Activated CD4-positive, CD25-positive, alpha-beta regulatory T cell (primary cell): ENCODE results near the gene KIAA0513.
"Not testable (repeated sequence)": the region's sequence is repeated elsewhere in the genome, so short reads cannot be mapped to it uniquely, and the experiment has no call there.

Source experiments
- DNase-seq, 4 experiments: peaks; one replicate each; lab custom pipeline; 2025; lab: John Stamatoyannopoulos, UW

KIAA0513 gene

DNA sequence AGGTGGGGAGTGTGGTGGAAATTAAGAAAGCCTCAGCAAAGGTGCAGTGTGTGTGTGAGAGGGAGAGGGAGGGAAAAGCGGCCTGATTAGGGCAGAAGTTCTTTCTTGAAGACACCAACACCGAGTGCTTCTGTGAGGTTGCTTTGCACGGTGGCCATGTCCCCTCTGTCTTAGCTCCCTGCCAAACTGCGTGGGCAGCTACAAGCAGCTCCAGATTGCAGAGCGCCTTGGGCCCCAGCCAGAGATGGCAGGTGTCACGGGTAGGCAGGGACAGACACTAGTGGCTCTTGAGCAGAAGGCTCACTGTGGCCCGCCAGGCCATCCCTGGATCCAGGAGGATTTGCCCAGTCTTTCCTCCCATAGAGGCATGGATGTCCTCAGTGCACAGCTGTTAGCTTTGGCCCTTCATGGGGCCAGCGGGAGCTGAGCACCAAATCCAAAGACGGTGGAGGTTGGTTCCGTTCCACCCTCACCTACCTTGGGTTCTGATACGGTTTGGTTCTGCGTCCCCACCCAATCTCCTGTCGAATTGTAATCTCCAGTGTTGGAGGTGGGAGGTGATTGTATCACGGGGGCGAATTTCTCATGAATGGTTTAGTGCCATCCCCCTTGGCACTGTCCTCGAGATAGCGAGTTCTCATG lies 21.4 kb downstream of the KIAA0513 start:
- no peak for DNase-seq

DNA sequence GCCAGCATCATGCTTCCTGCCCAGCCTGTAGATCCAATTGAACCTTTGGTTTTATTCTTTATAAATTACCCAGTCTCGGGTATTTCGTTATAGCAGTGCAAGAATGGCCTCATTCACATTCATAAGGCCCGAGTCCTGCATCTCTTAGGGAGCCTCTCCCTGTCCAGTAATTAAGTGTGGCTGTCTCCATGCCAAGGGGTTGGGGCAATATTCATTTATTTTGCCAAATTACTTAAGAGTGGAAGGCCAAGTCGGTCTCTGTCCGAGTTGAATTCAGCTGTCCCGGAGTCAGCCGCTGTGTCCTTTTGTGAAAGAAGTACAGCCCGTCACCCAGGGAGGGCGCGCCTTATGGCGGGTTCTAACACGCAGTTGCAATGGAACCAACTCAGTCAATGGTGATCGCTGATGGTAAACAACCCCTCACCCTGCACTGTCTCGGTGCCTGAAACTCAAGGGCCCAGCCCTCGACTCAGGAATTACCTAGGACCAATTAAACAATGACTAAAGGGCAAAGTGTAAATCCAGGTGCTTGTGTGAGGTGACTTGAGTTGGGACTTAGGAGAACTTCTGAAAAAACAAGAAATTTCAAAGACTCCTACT lies 22.2 kb downstream of the KIAA0513 start:
- no peak for DNase-seq

DNA sequence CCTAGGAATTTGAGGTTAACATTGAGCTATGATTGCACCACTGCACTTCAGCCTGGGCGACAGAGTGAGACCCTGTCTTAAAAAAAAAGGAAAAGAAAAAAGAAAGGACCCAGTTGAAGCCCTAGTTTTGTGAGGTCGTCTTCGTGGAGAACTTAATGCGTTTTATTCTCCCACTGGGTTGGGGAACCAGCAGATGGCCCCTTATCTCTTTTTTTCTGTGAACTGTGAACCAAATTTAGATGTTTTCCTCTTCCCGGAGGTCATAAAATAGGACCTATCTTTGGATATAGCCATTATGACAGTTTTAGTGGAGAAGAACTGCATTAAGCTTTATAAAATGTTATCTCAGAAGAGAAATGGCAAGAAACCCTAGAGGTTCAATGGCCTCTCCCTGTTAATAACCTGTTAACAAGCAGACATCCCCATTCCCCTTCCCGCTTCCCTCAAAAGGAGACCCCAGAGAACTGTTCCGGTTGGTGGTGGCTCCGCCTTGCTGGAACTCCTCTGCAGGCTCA lies 23.5 kb downstream of the KIAA0513 start:
- no peak for DNase-seq

DNA sequence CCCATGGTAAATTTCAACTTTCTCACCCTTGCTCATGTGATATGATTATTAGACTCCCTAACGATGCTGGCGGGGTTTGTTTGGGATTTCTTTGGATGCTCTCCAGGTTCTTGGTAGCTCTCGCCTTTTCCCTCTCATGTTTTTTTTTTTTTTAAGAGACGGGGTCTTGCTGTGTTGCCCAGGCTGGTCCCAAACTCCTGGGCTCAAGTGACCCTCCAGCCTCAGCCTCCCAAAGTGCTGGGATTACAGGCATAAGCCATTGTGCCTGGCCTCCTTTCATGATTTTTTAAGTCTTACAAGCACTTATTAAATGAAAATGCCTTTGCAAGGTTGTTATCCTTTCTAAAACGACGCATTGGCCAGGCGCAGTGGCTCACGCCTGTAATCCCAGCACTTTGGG lies 24.1 kb downstream of the KIAA0513 start:
- DNase-seq, result no peak

DNA sequence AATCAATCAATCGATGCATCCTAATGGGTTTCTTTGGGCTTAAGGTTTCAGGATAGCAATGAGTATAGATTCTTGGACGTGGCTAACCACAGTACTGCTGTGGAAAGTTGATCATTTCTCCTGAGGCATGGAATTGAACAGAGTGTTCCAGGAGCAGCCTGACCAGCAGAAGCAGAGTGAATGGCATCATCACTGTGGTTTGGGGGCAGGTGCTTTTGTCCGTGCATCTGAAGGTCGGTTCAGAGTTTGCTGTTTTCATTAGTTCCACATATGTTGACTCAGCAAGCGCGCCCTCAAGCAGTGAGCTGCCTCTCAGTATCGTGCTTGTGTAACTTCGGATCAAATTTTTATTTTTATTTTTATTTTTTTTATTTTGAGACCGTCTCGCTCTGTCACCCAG lies 24.9 kb downstream of the KIAA0513 start:
- no peak for DNase-seq

DNA sequence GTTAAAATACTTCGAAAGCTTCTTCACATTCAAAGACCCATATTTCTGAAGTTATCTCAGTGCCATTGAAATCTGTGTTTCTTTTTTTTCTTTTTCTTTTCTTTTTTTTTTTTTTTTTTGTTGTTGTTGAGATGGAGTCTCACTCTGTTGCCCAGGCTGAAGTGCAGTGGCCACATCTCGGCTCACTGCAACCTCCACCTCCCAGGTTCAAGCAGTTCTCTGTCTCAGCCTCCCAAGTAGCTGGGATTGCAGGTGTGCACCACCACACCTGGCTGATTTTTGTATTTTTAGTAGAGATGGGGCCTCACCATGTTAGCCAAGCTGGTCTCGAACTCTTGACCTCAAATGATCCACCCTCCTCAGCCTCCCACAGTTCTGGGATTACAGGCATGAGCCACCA lies 26.7 kb downstream of the KIAA0513 start:
- DNase-seq, result not testable (repeated sequence)

DNA sequence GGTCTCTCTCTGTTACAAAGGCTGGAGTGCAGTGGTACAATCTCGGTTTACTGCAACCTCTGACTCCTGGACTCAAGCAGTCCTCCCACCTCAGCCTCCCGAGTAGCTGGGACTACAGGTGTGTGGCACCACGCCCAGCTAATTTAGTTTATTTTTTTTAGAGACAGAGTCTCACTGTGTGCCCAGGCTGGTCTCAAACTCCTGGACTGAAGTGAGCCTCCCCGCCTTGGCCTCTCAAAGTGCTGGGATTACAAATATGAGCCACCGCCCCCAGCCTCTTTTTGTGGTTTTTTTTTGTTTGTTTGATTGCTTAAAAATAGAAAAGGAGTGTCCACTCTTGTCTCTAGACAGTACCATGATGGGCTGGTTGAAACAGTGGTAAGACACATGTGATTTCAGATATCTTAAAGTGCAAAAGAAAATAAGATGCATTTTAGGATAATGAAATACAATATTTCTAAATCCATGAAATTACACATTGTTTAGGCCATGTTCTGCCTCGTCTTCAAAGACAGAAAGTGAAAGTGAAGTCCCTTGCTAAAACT lies 27.4 kb downstream of the KIAA0513 start:
- DNase-seq, result no peak

GRCh38 chr16:85055493-85056210 lies 28.1 kb downstream of the KIAA0513 start:
- DNase-seq, result peak in 2 of 4 experiments; percentile 9 to 21

DNA sequence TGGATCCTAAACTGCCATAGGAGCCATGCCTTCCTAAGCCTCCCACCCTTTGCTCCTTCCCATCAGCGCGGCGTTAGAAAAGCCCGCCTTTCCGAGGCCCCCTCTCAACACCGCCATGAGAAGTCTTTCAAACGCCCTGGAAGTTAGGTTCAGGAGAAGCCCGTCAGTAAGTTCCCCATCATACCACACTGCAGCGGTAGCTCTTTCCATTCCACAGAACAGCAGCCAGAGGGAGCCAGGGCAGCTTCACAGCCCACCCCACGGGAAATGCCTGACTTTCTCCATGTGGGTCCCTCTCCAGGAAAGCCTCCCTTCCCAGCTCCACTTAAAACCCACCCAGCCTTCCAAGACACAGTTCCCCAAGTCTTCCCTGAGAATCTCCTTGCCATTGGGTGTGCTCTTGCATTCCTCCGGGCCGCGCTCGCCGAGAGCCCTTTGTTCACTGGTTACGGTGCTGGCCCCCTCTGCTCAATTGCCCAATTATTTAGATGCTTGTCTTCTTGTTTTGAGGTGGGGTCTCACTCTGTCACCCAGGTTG lies 28.7 kb downstream of the KIAA0513 start:
- no peak for DNase-seq

GRCh38 chr16:85057212-85057889 lies 29.8 kb downstream of the KIAA0513 start:
- no peak for DNase-seq

DNA sequence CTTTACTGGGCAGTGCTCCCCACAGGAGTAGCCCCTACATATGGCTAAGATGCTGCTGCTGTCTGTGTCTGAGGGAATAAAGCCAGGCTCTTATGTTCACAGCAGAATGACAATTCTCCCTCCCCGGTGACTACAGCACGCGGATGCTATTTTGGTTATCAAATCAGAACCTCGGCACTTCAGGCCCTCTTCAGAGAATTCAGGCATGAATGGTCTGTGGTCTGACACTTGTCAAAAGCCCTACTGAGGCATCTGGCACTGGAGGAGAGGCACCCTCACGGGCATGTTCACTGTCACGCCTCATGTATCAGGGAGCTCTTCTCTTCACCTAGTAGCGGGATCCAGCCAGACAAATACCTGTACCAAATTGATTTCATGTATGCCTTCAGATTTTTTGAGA lies 30.4 kb downstream of the KIAA0513 start:
- no peak for DNase-seq

DNA sequence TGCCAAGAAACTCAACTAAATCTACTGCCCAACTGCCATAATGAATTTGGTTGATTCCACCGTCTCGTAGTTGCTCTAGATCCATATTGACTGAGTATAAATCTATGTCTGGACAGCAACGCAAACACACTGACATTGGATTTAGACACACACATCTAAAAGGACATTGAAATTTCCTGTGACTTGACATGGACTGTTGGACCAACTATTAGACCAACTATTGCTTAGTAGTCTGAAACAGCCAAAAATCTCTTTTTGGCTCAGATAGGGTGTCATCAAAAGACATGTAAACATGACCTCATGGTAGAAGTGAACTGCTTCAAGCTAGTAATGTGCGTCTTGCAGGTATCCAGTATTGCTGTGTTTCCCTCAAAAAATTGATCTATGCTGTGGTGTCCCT lies 31.3 kb downstream of the KIAA0513 start:
- no peak for DNase-seq

- DNase-seq, result no peak
Observed at GRCh38 chr16:85061566-85061965, 34.0 kb downstream of the KIAA0513 start.

DNA sequence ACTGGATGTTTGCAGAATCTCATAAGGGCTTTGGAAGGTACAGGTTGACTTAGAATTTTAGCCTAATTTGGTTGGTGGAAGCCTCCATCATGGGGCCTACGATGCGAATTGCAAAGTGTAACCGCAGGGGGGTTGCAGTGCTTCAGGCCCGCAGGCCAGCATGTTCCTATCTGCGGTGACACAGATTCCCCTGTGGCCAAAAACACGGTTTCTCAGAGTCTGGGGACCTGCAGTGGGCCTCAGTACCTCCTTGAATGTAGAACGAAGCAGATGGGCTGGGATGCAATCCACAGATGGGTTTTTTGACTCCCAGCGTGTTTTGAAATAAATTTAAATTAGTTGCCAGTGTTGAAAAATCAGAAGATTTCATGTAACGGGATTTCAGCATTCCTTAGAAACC lies 34.7 kb downstream of the KIAA0513 start:
- DNase-seq, result no peak

GRCh38 chr16:85062845-85063244 lies 35.2 kb downstream of the KIAA0513 start:
- DNase-seq, result no peak

DNA sequence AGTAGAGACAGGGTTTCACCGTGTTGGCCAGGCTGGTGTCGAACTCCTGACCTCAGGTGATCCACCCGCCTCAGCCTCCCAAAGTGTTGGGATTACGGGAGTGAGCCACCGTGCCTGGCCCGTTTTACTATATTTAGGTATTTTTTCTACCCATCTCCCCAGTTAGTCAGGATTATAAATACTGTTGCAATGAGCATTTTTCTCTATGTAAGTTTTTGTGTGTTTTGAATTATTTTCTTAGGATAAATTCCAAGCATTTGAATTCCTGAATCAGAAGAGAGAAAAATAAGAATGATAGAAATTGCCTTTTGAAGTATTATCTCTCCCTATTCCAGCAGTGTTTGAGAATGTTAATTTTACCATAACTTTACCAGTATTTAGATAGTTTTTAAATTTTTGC lies 36.6 kb downstream of the KIAA0513 start:
- no peak for DNase-seq

DNA sequence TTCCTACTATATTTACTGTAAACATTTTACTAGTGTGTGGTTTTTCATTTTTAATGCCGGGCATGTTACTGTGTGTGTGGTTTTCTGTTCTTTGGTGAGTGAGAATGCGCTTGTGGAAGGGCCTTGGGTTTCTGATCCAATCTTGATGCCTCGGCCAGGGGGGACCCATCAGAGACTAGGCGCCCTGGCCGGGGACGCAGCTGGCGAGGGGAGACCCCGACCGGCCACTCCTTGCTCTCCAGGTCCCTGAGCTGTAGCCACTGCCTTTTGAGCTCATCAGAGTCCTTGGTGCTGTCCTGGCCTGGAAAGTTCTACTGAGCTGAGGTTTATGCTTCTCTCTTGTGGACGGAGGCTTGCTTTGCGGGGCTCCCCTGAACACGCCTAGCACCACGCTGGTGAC lies 37.5 kb downstream of the KIAA0513 start:
- DNase-seq, result no peak

DNA sequence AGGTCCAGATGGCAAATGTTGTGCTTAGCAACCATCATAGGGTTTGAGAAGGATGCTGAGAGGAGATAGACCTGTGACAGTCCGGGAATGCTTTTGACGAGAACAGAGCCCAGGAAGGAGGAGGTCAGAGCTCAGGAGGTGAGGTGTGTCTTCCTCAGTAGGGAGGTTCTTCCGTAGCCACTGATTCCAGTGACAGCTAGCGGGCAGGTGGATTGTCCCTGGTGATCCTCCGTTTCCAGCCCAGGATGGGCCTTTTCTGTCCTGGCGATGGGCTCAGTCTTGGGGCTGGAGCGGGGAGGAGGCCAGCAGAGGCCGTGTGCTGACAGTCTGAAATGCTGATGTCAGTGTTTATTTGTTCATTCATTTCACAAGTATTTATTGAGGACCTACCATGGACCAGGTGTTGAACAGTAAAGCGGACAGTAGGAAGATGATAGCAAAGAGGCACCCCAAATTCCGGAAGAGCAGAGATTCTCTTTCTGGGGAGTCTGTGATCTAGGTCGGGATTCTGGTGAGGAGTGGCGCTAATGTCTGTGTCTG lies 38.8 kb downstream of the KIAA0513 start:
- DNase-seq, result no peak

- DNase-seq, result no peak
Observed at GRCh38 chr16:85067024-85067423, 39.4 kb downstream of the KIAA0513 start.

DNA sequence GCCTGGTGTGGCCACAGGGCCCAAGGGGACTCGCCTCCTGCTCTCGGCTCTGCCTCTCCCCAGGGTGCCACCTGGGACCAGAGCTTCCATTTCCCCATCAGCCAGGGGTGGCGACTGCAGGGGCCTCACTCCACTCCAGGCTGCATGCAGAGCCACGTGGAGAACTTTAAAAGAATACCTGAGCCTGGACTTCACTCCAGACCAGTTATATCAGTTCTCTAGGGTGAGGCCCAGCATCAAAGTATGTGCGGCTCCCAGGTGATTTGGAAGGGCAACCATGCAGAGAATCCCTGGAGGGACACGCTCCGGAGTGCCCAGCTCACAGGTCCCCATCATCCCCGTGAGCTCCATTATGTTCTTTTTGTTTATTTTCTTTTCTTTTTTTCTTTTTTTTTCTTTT lies 39.8 kb downstream of the KIAA0513 start:
- no peak for DNase-seq

DNA sequence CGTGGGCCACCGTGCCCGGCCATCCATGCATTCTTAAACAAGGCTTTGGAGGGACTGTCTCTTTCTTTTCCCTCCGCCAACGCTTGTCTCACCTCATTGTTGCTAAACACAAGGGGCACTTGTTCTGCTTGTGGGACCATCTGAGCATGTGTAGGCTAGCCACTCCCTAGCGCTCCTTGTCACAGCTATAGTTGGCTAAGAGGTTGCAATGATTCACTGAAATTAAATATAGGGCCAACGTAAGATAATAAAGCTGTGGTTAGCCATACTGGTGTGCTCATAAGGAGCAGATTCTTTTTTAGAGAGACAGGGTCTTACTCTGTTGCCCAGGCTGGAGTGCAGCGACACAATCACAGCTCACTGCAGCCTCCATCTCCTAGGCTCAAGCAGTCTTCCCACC lies 41.2 kb downstream of the KIAA0513 start:
- DNase-seq, result no peak

DNA sequence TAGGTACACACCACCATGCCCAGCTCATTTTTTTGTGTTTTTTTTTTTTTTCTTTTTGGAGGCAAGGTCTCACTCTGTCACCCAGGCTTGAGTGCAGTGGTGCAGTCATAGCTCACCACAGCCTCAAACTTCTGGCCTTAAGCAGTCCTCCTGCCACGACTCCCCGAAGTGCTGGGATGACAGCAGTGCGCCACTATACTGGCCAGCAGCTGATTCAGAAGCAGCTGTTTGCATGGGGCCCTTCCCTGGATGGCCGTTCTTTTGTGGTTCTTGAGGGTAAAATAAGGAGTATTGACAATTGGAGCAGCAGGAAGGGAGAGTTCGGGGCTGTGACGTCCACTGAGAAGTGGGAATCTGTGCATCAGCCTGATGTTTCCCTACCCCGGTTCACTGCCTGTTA lies 41.6 kb downstream of the KIAA0513 start:
- no peak for DNase-seq
